ENCODE measurements around the gene HNRNPC.
"Not testable (repeated sequence)": the region's sequence is repeated elsewhere in the genome, so short reads cannot be mapped to it uniquely, and the experiment has no call there.

GRCh38 chr14:21286516-21286915 is 17.3 kb upstream of the HNRNPC start:
- TF ChIP-seq CTCF (IDR thresholded peaks at IDR 0.05; ENCODE audit: low read depth, low read length); EZH2phosphoT487 (IDR thresholded peaks at IDR 0.05; ENCODE audit: low read depth): not testable (repeated sequence)

Measured in OCI-LY3 (cell line).